GM21381 (cell line): Measurements from ENCODE around the gene PTPRN2.

ENCODE experiments used
- ATAC-seq: cut with Tn5 transposase; IDR thresholded peaks from one replicate; pipeline ENCODE4 v1.9.1; 2021; ENCODE audit warnings: mild to moderate bottlenecking, moderate library complexity; ENCODE audit not compliant: unreplicated experiment

The PTPRN2 gene

GRCh38 chr7:158249692-158250091 lies 337.9 kb downstream of the PTPRN2 start:
- no peak for ATAC-seq

- no peak for ATAC-seq
Measured at GRCh38 chr7:158248816-158249215, 338.8 kb downstream of the PTPRN2 start.

DNA sequence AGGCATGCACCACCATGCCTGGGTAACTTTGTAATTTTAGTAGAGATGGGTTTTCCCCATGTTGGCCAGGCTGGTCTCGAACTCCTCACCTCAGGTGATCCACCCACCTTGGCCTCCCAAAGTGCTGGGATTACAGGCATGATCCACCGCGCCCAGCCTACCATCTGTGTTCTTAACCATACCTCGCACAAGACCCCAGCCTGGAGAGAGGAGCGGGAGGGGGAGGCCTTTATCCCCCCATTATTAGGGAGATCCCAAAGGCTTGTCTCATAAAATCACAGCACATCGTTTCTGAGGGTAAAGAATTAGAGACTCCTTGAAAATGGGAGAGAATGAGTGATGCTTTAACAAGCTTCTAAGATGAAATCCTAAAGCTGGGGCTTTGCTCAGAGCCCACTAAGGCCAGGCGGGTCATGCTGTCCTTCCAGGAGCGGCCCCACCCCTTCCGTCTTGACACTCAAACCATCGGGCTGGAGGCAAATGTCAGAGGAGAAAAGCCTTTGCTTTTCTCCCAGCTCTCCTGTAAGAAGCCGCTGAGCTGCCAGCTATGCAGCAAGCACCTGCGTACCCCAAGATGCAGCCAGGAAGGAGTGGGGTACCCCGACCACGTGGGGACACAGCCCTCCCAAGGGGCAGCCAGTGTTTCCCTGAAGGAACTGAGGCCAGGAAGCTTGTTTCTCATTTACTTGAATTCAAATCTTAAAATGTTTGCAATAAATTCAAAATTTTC lies 339.7 kb downstream of the PTPRN2 start:
- ATAC-seq: no peak

GRCh38 chr7:158246960-158247673 lies 340.5 kb downstream of the PTPRN2 start:
- no peak for ATAC-seq

DNA sequence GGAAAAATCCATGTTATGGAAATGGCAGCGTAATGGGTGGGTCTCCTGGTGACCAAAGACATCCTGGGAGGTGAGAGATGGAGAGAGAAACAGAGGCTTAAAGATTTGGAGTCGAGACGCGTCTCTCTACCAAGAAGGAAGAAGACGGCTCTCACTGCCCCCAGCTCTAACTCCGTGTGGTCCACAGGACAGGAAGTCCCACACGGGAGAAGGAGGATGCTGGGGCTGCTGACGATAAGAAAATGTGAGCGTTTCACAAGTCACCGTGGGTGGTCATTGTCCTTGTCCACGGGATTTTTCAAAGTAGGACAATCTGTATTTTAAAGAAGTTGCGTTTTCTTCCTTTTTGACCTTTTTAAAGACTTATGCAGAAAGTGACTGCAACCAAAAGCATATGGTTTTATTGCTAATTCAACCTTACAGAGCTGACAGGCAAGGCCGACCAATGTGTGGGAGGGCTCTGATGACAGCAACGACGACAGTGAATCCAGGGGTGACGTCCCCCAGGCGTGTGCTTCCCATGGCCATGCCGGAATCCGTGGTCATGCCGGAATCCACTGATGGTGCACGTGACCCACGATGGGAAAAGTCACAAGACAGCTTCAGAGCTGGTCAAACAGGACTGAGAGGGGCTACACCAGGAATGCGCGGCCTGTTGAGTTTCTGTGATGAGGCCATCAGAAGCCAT lies 341.2 kb downstream of the PTPRN2 start:
- no peak for ATAC-seq

GRCh38 chr7:158245724-158246041 lies 341.9 kb downstream of the PTPRN2 start:
- no peak for ATAC-seq

GRCh38 chr7:158244873-158245723 lies 342.5 kb downstream of the PTPRN2 start:
- ATAC-seq: no peak

DNA sequence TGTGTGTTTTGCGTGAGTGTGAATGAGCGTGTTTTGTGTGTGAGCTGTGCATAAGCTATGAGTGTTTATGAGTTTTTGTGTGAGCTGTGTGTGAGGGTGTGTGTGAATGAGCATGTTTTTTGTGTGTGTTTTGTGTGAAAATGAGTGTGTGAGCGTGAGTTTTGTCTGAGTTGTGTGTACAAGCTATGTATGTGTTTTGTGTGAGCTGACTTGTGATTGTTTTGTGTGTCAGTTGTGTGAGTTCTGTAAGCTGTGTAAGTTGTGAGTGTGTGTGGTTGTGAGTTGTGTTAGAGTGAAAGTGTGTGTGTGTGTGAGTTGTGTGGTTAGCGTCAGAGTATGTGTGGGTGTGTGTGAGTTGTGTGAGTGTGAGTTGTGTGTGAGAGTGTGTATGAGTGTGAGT lies 343.2 kb downstream of the PTPRN2 start:
- ATAC-seq: no peak

- no peak for ATAC-seq
Measured at GRCh38 chr7:158241919-158242318, 345.7 kb downstream of the PTPRN2 start.

DNA sequence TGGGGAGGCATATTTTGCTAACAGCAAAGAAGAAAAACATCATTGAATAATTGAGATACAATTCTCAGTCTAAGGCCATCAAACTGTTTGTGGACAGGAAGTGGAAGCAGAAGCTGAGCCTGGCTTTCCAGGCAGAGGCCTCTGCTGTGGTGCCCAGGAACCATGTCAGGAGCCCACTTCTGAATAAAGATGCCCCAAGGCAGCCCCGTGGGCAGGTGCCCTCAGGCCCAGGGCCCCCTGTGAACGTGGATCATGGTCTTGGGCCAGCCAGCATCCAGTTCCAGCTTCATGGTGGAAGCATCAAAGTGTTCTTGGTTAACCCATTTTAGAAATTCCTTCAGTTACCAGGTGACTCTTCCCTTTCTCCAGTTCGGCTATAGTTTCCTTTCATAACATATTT lies 346.8 kb downstream of the PTPRN2 start:
- ATAC-seq: no peak

GRCh38 chr7:158239290-158239981 lies 348.2 kb downstream of the PTPRN2 start:
- ATAC-seq: no peak

DNA sequence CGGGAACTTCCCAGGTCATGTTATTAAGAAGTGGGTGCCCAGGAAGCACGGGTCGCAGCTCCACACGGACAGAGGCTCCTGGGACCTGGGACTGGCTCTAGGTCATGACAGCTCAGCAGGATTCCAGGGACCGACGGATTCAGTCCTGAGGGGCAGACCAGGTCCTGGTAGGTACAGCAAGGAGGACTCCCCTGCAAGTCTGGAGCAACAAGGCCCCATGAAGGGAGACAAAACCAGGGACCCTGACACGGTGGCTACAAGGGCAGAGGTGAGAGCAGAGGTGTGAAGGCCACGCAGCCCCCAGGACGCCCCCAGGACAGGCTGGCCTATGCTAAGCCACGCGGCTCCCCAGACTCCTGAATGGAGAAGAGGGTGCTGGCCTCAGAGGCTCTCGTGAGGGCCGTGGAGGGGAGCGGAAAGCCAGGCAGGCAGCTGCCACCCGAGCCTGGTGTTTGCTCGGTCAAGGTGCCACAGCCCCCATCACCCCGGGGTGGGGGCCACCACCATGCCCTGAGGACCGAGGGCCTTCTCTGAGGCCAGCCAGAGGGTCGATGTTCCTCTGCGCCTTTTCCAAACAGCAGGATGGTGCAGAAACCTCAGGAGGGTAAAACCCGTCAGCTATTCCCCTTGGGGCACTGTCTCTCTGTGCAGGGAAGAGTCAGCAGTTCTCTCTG lies 348.9 kb downstream of the PTPRN2 start:
- ATAC-seq: no peak

DNA sequence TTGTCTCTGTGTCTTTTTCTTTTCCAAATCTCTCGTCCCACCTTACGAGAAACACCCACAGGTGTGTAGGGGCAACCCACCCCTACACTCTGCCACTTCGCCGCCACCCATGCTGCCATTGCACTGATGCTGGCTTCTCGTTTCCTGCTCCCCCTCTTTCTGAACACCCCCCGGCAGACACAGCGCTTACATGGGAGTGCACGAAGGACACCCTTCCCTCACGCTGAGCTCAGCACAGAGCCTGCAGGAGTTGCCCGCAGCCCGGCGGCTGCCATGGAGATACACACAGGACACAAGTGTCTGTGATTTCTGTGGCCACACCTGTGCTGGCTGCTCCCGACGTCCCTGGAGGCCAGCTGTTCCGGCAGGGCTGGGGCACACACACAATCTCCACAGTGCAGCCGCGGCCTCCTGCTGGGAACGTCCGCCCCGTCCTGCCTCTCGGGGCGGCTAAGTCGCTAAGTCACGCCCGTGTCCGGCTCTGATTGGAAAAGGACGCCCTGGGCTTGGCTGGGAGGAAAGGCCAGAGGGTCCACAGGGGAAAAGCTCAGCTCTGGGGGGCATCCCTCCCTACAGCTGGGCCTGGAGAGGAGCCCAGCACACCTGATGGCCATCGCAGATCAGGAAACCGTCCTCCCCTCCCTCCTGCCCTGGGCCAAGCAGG lies 349.8 kb downstream of the PTPRN2 start:
- no peak for ATAC-seq

DNA sequence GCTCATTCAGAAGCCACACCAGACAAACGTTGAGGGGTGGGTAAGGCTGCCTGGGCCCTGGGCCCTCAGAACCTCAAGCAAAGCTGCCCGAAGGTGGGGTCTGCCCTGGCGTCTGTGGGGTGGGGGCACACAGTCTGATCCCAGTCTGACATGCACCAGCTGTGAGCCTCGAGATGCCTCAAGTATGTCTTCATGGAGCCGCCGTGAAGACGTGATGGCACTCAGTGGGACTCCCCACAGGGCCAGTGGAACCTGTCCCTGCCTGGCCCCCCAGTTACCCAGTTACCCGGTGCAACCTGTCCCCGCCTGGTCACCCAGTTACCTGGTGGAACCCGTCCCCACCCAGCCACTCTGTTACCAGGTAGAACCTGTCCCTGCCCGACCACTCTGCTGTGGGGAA lies 351.2 kb downstream of the PTPRN2 start:
- no peak for ATAC-seq

DNA sequence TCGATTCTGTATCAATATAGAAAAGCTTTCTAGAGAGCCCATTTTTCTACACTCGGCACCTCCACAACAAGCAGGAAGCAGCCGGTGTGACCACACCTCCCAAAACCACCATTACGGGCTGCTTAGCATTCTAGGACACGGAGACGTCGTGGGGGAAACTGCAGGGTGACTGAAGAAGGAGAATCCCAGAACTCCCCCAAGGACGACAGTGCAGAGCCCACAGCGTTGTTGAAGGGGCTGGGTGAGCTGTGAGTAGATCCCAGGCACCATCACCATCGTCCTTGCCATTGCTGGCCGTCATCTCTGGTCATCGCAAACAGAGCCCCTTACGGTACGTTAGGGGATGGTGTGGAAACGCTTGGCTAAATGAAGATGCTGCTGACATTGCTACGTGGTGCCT lies 351.8 kb downstream of the PTPRN2 start:
- no peak for ATAC-seq

DNA sequence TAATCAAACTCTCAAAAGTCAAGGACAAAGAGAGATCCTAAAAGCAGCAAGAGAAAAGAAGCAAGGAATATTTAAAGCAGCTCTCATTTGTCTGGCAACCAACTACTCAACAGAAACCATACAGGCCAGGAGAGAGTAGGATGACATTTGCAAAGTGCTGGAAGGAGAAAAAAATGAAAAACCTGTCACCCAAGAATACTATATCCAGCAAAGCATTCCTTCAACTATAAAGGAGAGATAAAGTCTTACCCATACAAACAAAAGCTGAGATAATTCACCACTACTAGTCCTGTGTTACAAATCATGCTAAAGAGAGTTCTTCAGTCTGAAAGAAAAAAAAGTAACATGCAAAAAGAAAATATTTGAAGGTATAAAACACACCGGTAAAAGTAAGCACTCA lies 357.7 kb downstream of the PTPRN2 start:
- no peak for ATAC-seq

DNA sequence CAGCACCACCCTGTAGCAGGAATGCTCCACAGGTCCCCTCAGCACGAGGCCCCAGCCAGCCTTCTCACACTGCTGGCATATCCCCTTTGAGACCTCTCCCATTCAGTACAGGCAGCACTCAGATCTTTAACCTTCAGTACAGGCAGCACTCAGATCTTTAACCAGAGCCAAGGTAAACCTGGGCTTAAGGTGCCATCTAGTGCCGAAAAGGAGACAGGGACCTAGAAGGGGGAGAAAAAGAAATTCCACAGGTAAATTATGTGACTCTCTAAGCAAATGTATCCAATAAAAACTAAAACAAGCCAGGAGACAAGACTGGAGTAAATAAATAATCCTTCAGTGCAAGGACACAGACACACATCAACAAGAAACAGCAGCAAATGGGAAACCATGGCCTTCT lies 358.6 kb downstream of the PTPRN2 start:
- ATAC-seq: no peak

DNA sequence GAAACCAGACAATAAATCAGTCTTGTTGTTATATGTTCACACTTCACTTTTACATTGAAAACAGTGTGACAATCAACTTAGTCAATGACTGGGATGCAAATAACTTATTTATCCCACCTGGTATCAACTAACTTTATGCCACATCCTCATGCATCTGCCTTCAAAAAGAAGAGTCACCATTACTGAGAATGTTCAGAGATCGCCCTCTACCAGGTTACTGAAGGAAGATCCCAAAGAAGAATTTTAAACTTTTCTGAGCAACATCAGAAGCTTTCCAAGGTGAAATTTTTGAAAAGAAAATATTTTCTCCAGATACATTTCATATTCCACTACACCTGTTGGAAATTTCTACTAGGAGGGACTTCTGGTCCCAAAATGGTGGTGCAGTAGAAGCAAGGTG lies 359.5 kb downstream of the PTPRN2 start:
- ATAC-seq: no peak

DNA sequence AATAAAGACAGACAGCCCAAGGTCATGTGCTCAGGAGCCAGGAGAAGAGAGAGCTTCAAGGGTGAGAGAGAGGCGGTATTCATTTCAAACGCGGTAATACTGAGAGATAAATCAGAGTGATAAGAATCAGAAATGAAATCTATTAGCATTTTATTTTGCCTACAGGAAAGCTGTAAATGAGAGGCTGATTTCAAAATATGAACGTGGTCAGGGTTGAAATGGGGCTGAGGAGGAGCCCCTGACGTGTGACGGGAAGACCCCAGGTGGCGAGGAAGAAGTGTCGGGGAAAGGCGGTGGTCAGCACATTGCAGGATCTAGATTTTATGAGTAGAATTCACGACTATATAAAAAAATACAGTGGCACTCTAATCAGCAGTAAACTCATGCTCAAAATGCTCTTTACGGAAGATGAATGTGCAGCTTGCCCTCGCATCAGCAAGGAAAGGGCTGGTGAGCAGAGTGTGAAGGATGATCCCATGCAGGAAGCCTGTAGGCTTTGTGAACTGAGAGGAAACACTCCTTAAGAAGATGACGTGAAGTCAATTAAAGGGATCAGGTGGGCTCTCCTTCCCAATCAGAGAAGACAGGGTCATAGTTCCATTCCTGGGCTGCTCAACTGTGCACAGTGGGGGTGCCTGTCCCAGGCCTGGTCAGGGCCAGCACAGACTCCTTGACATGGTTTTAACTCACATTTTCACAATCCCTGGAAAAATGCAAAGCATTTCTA lies 360.2 kb downstream of the PTPRN2 start:
- no peak for ATAC-seq
